HTR-8/SVneo (cell line): Measurements from ENCODE around the gene ARHGEF10L.
A peak's percentile ranks its signal among the peaks of the same experiment; 100 is the strongest.

Experiments used
- DNase-seq: peaks from one replicate; pipeline ENCODE4 v3.0.0; 2011; ENCODE audit warnings: low spot score, mixed read lengths; ENCODE audit not compliant: insufficient read length
- FAIRE-seq: peaks from 2 replicates; lab custom pipeline; 2011; peaks lifted over from hg19 to GRCh38; lab: Jason Lieb, UNC

The ARHGEF10L gene

DNA sequence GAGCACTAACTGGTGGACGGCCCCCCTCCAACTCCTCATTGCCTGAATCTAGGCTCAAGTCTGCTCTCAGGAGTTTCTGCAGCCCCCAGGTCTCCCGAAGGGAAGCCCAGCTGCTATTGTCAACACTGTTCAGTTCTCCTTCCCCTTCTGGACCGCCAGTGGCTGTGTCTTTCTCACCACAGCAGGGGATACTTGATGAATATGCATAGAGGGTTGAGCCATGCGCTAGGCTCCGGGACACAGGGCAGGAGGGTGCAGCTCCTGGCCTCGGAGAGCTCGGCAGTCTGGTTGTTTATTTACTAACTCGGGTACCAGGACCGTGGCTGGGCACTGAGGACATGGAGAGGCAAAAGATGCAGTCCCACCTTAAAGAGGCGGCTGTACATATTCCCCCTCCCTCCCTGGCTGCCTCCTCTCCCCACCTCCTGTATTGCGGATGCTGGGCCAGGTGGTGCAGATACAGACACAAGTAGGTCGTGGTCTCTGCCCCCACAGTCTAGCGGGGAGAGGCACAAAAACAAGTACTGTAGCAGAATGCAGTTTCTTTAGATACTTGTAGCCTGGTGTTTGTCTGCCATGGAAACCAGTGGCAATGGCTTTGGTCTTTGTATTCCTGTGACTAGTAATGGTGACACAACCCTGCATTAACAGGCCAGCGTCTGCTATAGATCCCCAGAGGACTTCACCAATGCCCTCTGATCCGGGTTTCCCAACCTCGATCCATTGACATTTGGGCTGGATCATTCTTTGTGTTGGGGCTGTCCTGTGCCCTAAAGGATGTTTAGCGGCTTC lies 26.2 kb downstream of the ARHGEF10L start:
- FAIRE-seq = no peak
- DNase-seq = no peak

DNA sequence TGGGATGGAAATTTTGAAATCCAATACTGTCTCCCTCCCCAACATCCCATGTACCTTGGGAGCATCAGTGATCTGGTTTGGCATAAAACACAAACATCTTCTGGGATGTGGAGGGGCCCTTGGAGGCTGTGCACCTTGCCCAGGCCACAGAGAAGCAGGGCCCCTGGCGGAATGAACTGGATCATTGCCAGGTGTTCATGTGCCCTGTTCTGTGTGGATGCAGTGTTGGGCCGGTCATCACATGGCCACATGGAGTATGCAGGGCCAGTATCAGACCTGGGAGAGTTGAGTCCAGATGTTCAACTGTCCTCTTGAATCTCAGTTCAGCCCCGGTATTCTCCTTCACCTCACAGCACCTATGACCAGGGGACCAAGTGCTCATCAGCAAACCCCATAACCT lies 26.9 kb downstream of the ARHGEF10L start:
- DNase-seq (no peak), FAIRE-seq (no peak)

DNA sequence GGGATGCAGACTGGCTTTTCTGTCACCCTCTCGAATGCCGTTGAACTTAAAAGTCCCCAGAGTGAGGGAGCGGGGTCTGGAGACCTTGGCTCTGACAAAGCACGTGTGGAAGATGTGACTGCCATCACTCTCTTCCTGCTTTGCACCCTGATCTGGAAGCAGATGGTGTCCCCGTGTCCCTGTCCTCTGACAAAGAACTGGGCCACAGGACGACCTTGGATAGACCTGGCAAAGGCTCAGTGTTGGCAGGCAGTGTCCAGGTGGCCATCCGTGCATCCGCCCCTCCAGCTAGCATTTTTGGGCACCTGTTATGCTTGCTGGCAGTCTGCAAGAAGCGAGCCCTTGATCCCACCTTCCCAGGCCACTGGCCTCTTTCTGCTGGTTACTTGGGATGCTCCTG lies 27.4 kb downstream of the ARHGEF10L start:
- DNase-seq = no peak

DNA sequence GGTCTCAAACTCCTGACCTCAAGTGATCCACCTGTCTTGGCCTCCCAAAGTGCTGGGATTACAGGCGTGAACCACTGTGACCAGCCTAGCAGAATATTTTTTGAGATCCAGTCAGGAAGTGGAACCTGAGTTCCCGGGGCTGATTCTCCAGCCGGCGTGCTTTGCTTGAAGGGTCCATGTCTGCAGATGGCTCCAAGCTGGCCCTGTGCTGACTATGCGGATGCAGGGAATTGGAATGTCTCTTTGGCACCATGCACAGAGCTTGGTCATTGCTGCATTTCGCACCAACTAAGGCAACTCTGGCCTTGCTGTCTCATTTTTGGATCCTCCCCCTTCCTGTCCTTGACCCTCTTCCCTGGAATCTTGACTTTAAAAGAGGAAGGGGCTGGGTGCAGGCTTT lies 28.1 kb downstream of the ARHGEF10L start:
- FAIRE-seq (no peak), DNase-seq (no peak)

More for the DNA sequence above, 27.4 kb downstream of the ARHGEF10L start:
- FAIRE-seq = no peak

DNA sequence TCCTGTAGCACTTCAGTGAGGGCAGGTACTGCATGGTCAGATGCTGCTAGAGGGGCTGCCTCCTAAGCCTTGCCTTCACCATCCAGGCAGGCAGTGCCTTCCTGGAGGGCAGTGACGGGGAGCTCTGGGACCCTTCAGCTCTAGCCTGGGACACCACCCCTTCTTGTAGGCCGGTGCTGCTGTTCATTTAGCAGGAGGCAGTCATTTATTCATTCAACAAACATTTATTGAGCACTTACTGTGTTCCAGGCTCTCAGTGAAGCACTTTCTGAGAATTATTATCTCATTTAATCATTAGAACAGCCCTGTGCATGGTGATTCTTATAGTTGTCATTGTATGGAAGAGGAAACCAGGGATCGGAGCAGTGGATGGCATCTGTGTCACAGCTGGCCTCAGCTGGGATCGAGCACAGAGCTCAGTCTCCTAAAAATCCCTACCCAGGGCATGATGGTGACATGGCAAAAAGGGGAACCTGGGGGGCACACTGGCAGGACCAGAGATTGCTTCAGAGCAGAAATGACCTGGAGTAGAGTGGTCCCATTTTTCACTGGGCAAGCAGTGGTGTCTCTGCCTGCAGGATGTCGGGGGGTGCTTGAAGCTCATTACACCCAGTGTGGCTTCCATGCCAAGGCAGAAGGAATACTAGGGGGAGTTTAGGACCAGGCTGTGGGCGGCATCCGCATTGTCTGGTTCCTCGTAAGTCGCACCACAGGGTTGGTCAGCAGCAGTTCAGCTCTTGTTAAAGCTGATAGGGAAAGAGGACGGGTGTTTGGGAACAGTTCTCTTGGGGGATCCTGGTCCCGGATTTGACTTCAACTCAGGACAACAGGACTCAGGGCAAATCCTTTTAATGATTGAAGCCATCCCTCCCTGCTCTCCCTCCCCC lies 28.8 kb downstream of the ARHGEF10L start:
- DNase-seq (no peak), FAIRE-seq (no peak)

DNA sequence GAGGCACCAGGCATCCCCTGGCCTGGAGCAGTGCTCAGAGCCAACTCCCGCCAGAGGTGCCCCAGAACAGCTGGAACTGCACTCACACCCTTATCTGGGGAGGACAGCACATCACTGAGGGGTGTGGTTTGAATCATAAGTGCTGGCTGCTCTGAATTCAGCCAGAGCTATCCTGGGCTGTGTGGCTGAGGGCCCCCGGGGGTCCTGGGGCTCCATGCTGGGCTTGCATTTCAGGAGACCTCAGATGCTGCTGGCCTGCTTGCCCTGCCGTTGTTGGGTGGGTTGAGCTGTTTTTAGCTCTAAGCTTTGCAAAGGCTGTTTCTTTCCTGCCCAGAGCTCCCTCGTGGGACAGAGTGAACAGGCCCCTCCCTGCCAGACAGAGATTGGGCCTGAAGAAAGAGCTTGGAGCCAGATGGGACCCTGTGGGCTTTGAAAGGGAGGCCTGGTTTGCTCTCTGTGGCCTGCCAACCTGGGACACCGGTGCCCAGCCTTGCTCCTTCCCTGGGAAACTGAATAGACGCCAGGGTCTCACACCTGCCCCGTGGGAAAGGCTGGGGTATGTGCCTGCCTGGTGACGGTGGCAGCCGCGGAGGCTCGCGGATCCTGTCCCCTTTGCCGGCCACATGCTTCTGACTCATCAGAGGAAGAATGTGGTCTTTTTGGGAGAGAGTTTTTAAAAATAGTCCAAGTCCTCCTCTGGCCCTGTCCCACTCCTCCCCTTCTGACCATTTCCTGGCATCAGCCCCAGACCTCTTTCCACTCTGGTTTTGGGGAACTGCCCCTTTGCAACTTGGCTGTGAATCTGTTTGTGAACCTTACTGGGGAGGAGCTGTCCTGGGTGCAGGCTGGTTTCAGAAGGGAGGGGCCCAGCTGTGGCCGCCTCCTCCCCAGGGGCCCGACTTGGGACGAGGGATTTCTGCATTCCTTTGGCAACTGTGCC lies 30.0 kb downstream of the ARHGEF10L start:
- FAIRE-seq = no peak
- peak; percentile 54 for DNase-seq

DNA sequence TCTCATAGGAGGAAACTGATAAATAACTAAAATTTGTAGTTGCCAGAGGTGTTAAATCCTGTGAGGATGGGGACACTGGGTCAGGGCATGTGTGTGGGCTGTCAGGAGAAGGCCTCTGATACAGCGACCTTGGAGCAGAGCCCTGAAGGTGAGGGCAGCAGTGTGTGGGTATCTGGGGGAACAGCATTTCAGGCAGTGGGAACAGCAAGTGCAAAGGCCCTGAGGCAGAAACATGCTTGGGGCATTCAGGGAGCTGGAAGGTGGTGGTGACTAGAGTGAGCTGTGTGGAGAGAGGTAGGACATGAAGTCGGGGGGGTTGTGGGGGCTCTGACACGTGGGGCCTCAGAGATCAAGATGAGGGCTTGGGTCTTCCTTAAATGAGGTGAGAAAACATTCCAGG lies 30.7 kb downstream of the ARHGEF10L start:
- DNase-seq (no peak), FAIRE-seq (no peak)

DNA sequence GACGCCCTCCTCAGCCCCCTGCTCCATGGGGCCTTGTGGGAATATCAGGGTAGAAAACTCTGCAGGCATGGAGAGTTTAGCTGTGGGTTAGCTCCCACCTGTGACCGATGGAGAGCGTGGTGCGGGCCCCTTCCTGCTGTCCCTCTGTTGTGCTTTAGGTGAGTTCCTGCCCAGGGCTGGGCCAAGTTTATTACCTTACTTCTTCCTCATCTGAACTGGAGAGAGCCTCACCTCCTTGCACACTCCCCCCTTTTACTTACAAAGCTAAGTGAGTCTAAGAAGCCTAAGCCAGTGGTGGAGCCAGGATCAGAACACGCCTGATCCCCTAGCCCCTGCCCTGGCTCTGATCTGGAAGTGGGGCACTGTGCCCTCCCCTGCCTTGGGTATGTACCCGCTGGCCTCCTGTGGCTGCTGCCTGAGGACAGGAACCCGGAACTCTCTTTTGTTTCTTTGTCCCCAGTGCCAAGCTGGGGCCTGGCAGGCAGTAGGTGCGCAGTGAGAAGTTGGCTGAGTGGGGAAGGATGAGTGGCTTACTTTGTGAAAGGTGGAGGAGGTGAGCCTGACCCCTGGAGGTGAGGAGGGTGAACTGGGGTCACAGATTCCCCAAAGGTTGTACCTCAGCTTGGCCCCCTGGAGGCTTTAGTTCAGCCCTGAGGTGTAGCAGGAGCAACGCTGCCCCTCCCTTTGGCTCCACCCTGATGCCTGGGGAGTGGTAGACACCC lies 32.9 kb downstream of the ARHGEF10L start:
- DNase-seq = no peak
- FAIRE-seq = no peak

DNA sequence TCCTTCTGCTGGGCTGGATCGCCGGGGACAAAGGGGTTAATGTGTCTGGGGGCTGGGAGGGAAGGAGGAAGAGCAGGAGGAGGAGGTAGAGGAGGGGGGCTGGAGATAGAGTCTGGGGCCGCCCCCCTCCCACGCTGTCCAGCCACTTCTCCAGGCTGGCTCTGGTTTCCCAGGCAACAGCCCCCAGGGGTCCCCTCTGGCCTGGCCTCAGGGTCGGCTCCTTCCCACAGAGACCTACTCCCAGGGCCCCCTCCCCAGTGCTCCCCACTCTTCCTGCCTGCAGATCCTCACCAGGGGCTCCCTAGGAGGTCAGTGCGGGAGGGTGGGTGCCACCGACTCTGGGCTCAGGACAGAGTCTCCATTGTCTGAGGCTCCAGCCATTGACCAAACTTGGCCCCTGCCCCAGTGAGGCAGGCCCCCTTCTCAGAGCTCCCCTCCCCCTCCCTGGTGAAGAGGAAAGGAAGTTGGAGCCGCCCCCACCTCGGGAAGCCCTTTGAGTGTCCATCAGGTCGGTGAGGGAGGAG lies 34.1 kb downstream of the ARHGEF10L start:
- no peak for DNase-seq

DNA sequence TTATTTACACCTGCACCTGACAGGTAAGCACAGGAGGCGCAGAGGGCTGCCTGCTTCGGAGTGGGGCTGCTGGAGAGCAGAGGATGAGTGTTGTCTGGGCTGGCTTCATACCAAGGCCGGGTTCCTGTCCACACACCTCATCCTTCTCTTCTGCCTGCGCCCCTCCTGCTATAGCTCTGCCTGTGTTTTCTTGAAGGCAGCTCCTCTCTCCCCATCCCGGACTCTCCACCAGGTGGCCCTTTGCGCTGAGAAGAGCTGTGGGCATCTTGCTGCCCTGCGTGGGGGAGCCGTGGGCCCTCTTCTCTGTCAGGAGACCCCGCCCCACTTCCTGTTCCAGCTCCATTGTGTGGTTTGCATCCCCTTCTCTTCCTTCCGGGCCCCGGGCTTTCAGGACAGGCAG lies 35.0 kb downstream of the ARHGEF10L start:
- FAIRE-seq = no peak
- no peak for DNase-seq

More for the DNA sequence above, 34.1 kb downstream of the ARHGEF10L start:
- no peak for FAIRE-seq

DNA sequence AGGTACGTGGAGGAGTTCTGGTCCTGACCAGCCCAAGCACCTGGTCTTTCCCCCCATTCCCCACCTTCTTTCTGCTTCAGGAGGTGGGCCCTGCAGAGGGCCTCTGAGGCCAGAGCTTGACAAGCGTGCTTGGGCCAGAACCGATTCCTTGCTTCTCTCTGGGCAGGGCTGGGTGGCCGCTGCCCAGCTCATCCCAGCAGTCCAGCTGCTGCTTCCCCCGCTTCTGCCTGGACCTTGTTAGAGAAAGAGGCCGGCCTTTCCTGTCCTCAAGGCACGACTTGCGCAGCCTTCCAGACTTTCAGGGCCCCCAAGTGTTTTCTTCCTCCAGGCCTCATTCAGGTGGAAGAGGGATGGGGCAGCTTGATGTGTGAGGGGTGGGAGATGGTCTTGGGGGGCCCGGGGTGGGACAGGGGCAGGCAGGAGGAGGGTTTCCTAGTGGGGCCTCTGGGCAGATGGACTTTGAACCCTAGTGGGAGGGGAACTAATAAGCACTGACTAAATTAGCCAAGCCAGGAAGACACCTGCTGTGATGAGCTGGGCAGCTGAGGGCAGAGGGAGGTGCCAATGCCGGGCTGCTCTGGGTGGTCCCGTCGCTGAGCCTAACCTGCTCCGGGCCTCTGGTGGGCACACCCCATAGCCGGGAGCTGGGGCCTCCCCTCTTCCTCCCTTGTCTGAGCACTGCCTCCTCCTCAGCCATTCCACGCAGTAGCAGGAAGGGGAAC lies 36.5 kb downstream of the ARHGEF10L start:
- DNase-seq (no peak), FAIRE-seq (no peak)

DNA sequence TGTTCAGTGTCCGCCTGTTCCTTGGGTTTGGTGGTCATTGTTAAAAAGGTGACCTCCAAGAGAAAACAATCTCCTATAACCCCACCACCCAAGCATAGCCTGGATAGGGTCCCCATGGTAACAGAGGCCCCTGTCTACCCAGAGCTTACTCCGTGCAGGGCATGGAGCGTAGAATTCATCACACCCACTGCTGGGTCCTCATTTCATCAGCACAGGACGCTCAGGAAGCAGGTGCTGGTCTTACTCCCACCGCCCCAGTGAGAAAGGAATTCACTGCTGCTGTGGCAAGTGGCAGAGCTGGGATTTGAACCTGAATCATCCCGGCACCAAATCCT lies 37.0 kb downstream of the ARHGEF10L start:
- FAIRE-seq = no peak
- DNase-seq = no peak

DNA sequence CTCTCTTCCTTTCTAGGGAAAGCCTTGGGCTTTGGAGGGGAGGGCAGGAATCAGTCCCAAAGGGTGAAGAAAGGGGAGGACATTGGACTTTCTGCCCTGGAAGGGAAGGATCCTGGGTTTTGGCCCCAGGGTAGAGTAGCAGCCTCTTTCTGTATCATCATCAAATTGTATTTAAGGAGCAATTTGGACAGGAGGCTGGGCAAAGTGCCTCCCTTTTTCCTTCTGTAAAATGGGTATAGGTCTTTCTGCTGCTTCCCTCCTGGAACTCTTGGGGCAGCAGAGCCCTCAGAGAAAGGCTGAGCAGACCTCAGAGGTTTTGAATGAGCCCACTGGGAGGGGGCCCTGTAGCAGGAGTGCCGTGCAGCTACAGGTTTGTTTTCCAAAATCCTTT lies 38.4 kb downstream of the ARHGEF10L start:
- DNase-seq (no peak), FAIRE-seq (no peak)

DNA sequence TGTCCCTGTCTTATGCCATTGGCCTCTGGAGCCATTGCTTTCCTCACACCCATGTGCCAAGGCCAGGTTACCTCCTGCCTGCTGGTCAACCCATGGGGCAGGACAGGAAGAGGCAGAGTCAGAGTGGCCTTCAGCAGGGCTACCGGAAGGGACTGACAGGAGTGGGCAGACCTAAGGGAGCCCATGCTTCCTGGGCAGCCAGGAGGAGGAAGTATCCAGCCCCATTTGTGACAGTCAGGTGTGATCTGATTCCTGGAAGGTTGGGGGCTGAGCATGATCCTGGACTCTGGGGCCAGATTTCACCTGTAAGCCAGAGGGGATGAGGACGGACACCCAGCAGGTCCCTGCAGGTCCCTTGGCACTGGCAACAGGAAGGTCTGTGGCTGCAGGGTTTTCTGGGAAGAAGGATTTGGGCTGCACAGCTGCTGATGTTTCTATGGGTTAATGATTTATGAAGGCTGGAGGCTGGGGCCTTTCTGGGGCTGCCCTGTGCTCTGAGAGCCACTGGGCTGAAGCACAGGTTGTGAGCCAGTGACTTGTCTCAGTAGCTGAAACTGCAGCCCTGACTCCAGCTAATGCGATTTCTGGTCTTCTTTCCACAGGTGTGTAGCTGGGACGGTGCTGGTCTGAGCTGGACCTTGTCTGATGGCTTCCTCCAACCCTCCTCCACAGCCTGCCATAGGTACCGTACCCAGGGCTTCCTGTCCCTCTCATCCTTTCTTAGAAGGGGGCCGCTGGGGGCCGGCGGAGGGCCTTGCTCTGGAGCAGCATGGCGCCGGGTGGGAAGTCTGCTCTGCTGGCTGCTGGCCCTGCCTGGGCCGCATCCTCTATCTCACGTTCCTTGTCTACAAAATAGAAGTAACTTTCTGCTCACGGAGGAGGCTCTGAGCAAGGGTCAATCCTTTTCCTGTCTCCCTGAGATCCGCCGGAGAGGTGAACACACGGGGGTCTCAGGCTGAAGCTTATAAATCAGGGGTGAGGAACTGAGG lies 40.7 kb downstream of the ARHGEF10L start:
- no peak for DNase-seq
- FAIRE-seq = no peak

DNA sequence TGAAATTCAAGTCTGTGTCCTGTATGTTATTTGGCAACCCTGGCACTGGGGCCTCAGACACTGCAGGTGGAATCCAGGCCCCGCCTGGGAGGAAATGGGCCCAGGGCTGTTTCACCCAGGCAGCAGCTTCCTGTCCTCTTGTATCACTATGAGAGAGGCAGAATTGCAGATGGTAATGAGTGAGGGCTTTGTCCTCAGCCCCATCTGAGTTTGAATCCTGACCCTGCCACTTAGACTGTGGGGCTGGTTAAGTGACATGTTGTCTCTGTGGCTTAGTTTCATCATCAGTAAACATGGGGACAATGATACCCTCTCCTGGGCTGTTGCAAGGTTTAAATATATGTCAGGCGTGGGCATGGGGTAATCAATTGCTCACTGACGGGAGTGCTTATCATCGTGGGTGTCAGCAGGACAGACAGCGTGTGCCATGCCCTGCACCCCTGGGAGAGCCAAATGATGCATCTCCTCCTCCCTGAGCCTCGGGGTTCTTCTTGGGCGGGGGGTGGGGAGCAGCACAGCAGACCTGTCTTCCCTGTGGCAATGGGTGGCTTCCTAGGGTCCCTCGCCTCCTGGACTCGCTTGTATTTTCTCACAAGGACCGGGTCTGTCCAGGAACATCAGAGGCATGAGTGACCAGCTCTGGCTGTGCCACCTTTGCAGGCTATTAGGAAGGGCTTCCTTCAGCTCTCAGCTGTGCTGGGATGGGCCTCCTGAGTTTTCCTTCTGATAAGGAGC lies 42.1 kb downstream of the ARHGEF10L start:
- FAIRE-seq = no peak
- no peak for DNase-seq

DNA sequence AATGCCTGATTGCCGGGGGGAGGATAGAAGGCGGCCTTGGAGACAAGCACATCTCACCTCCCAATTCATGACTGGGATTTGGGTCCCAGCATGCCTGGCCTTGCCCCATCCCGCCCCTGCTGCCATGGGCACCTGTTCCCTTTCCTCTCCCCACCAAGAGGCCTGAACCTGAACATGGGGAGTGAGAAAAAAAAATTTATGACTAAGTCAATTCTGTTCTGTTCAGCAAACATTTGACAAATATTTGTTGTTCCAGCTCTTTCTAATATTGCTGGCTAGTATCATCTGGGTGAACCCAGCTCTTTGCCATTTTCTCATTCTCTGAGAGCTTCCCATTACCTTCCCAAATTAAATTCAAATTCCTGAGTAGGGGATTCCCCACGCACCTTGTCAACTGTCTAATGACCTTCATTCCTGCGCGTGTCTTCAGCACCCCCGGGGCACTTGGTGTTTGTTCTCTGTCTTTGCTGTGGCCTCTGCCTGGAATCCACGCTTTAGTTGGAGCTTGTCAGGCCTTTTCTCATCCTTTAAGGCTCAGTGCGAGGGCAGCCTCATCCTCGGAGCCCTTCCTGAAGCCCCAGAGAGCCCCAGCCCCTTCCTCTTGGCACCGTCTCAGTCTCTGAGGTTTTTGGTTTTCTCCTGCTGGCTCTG lies 42.8 kb downstream of the ARHGEF10L start:
- DNase-seq (no peak), FAIRE-seq (no peak)

DNA sequence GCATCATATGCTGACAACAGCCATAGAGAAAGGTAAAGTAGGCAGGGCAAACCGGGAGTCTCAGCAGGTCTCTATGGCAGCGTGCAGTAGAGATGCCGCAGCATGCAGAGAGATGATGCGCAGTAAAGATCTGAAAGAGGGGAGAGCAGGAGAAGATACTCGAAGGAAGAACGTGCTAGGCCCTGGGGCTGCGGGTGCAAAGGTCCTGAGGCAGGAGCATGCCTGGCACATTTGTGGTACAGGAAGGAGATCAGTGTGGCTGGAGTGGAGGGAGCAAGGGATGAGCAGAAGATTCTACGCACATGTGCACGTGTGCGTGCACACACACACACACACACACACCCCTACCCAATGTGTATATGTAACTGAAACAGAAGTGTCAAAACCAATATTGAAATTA lies 45.0 kb downstream of the ARHGEF10L start:
- DNase-seq = no peak
- FAIRE-seq = no peak
